ENCODE data around the gene CDH13. TPM values are rescaled to one million over a fixed set of nuclear protein-coding genes. Genes with fewer than 3 reads are reported as not detected.

Gene CDH13
- total and polyA plus RNA-seq, 12 donors, result 0.86 to 30.6 (median 2.4) TPM

DNA sequence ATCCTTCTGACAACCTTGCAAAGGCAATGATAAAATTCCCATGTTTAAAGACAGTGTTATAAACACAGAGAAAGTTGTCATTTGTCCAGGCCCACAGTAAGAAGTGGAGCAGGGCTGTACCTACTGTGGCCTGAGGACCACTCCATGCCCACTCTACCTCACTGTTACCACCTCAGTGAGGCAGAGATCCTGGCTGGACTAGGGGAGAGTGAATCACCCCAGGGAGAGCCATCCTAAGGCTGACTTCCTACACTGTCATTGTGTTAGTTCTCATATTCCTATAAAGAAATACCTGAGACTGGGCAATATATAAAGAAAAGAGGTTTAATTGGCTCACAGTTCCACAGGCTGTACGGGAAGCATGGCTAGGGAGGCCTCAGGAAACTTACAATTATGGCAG, 952.3 kb downstream of the CDH13 start:
- DNase-seq, result no peak
- intact Hi-C loops (cut with DNase I), result no loop called here
- H3K9me3 ChIP-seq (replicated peaks in 1 of 3), result no peaks in the 10 kb centered on the region
- no peak overlapping the region for H3K4me3 ChIP-seq
- no peaks in the 10 kb centered on the region for H3K36me3 ChIP-seq (replicated peaks in 1 of 2)
- no peak overlapping the region for H3K27ac ChIP-seq
- 42 to 73% (median 55%) methylated on average over 1 of the region's 1 CpG for WGBS, 4 donors
- TF ChIP-seq POLR2A (IDR thresholded peaks at IDR 0.05), result no peak
- TF ChIP-seq, protein P1, sequence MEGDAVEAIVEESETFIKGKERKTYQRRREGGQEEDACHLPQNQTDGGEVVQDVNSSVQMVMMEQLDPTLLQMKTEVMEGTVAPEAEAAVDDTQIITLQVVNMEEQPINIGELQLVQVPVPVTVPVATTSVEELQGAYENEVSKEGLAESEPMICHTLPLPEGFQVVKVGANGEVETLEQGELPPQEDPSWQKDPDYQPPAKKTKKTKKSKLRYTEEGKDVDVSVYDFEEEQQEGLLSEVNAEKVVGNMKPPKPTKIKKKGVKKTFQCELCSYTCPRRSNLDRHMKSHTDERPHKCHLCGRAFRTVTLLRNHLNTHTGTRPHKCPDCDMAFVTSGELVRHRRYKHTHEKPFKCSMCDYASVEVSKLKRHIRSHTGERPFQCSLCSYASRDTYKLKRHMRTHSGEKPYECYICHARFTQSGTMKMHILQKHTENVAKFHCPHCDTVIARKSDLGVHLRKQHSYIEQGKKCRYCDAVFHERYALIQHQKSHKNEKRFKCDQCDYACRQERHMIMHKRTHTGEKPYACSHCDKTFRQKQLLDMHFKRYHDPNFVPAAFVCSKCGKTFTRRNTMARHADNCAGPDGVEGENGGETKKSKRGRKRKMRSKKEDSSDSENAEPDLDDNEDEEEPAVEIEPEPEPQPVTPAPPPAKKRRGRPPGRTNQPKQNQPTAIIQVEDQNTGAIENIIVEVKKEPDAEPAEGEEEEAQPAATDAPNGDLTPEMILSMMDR (IDR thresholded peaks at IDR 0.05), result no peak
- H3K4me1 ChIP-seq (replicated peaks in 1 of 2), result no peaks in the 10 kb centered on the region
- H3K27me3 ChIP-seq, result no peaks in the 10 kb centered on the region

DNA sequence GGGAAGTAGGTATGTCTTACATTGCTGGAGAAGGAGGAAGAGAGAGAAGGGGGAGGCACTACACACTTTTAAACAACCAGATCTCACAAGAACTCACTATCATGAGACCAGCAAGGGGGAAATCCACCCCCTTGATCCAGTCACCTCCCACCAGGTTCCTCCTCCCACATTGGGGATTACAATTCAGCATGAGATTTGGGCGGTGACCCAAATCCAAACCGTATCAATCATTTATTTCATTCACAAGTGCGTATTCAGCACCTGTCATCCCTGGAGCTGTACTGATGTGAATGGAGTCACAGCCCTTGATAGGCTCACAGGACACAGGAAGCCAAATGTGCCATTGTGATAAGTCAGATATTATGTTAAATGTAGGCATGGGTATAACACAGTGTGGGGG, 952.7 kb downstream of the CDH13 start:
- no peak for TF ChIP-seq POLR2A (IDR thresholded peaks at IDR 0.05)
- TF ChIP-seq, protein P1 (IDR thresholded peaks at IDR 0.05), result no peak
- Histone ChIP-seq H3K9me3 (replicated peaks in 1 of 3) (no peaks in the 10 kb centered on the region), H3K27me3 (no peaks in the 10 kb centered on the region), H3K4me3 (no peak overlapping the region), H3K4me1 (replicated peaks in 1 of 2) (no peaks in the 10 kb centered on the region), H3K27ac (no peak overlapping the region), H3K36me3 (replicated peaks in 1 of 2) (no peaks in the 10 kb centered on the region)
- DNase-seq, result no peak
- 66 to 86% (median 68%) methylated on average over 3 of the region's 3 CpGs for WGBS, 4 donors
- intact Hi-C loops (cut with DNase I), result no loop called here

DNA sequence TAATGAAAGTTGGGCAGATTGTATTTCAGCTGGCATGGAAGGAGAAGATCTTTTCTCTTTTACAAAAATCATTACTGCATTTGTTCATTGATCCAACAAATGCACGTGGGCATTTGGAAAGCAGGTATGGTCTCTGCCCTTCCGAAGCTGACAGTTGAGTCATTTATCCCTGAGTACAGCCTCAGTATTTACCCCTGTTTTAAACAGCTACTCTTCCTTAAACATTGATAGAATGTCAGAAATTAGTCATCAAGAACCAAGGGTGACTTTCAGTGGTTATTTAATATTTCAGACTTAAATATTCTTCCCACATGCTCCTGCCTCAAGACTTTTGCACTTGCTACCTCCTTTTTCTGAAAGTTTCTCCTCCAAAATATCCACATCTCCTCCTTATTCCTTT, 954.3 kb downstream of the CDH13 start:
- intact Hi-C loops (cut with DNase I), result no loop called here
- no peaks in the 10 kb centered on the region for H3K27me3 ChIP-seq
- no peak overlapping the region for H3K4me3 ChIP-seq
- H3K4me1 ChIP-seq (replicated peaks in 1 of 2), result no peaks in the 10 kb centered on the region
- no peaks in the 10 kb centered on the region for H3K9me3 ChIP-seq (replicated peaks in 1 of 3)
- no peak for TF ChIP-seq POLR2A (IDR thresholded peaks at IDR 0.05)
- TF ChIP-seq, protein P1 (IDR thresholded peaks at IDR 0.05), result no peak
- WGBS, 4 donors, result 26 to 65% (median 50%) methylated on average over 2 of the region's 2 CpGs
- H3K27ac ChIP-seq, result no peak overlapping the region
- DNase-seq, result no peak
- H3K36me3 ChIP-seq (replicated peaks in 1 of 2), result no peaks in the 10 kb centered on the region

DNA sequence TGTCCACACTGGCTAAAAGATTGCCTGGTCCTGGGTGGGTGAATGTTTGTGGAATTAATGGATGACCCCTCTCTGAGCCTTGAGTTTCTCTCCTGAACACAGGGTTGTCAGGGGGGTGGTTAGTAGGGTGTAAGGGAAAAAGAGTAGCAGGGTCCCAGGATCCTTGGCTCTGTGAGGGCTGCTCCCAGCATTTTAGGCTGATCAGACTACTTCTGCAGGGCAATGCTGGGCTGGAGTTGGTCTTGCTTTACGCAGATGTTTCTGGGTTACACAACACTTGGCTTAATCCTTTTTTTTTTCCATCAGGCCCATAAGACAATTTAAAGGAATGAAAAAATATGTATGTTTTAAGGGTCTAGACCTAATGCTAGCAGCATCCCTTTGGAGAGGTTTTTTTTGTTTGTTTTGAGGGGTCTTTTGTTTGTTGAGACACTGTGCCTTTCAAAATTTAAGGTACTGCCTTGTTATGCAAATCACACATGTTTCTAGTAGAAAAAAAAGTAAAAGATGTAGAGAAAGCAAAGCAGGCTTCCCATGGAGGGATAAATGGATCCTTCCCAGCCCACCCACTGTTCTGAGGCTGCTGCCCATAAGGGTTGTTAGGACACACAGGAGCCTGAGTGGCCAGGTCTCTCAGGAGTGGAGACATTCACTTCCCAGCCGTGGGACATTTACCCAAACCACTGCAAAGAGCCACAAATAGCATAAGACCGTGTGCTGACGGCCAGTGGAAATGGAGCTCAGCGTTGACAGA, 955.4 kb downstream of the CDH13 start:
- H3K36me3 ChIP-seq (replicated peaks in 1 of 2), result no peaks in the 10 kb centered on the region
- H3K27ac ChIP-seq, result no peak overlapping the region
- WGBS, 4 donors, result 70 to 89% (median 78%) methylated on average over 4 to 5 of the region's 5 CpGs
- no peak overlapping the region for H3K4me3 ChIP-seq
- no peaks in the 10 kb centered on the region for H3K9me3 ChIP-seq (replicated peaks in 1 of 3)
- H3K4me1 ChIP-seq (replicated peaks in 1 of 2), result no peaks in the 10 kb centered on the region
- no peaks in the 10 kb centered on the region for H3K27me3 ChIP-seq
- intact Hi-C loops (cut with DNase I), result no loop called here
- DNase-seq, result no peak
- no peak for TF ChIP-seq POLR2A (IDR thresholded peaks at IDR 0.05)
- TF ChIP-seq, protein P1 (IDR thresholded peaks at IDR 0.05), result no peak

Data from adrenal gland (tissue), 12 donors.